D721Med (cell line): Measurements from ENCODE around the gene NDST3.

Source experiments
- DNase-seq: peaks from one replicate; pipeline ENCODE4 v3.0.0; 2011; ENCODE audit warnings: low spot score; ENCODE audit not compliant: insufficient read length
- FAIRE-seq: peaks from 2 replicates; lab custom pipeline; 2011; peaks lifted over from hg19 to GRCh38; lab: Jason Lieb, UNC
- CTCF ChIP-seq: IDR thresholded peaks from 2 replicates; pipeline ENCODE4 v1.5.1; 2012; ENCODE audit warnings: mild to moderate bottlenecking, control low read depth; ENCODE audit not compliant: insufficient read depth; ENCODE audit errors: missing control alignments

NDST3 gene

GRCh38 chr4:118171381-118171780 is 137.1 kb downstream of the NDST3 start:
- FAIRE-seq (no peak), DNase-seq (no peak)
- TF ChIP-seq CTCF, result no peak

- FAIRE-seq (no peak), DNase-seq (no peak)
- no peak for TF ChIP-seq CTCF
These were observed 138.8 kb downstream of the NDST3 start for GRCh38 chr4:118173126-118173525.

GRCh38 chr4:118173956-118174725 is 139.9 kb downstream of the NDST3 start:
- no peak for TF ChIP-seq CTCF
- DNase-seq, result no peak
- FAIRE-seq, result no peak

- no peak for FAIRE-seq
- no peak for DNase-seq
- TF ChIP-seq CTCF, result no peak
These were observed 141.2 kb downstream of the NDST3 start for GRCh38 chr4:118175506-118175905.

- no peak for DNase-seq
- TF ChIP-seq CTCF, result no peak
- FAIRE-seq, result peak; percentile 21
These were observed 142.8 kb downstream of the NDST3 start for GRCh38 chr4:118177126-118177525.

GRCh38 chr4:118180776-118181175 is 146.5 kb downstream of the NDST3 start:
- TF ChIP-seq CTCF, result no peak
- DNase-seq (no peak), FAIRE-seq (no peak)

- no peak for TF ChIP-seq CTCF
- DNase-seq, result no peak
- FAIRE-seq, result no peak
These were observed 156.6 kb downstream of the NDST3 start for GRCh38 chr4:118190903-118191302.
